ENCODE measurements around the gene PFN3. TPM values are rescaled to one million over a fixed set of nuclear protein-coding genes. Genes with fewer than 3 reads are reported as not detected.

Gene PFN3
- total RNA-seq, 1 donor from 2014 or later: not detected

DNA sequence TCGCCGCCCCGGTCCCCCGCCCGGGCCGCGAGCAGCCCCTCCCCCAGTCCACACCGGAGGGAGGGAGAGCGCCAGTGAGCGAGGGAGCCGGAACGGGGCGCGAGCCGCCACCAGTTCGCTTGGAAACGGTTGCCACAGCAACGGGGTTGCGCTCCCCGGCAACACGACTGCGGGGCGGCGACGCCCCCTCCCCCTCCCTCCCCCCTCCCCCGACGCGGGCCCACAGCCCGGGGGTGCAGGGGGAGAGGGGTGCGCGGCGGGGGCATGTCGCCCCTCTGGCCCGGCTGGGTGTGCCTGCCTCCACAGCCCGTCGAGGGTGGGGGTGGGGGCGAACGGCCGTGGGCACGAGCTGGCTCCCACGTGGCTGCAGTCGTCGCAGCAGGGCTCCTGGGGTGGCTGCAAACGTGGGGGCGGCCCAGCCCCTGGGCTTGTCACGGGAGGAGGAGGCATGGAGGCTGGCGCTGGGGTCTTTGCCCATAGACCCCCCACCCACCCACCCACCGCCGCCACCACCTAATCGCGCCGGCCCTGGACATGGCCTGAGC lies 46.7 kb upstream of the PFN3 start:
- H3K27me3 ChIP-seq: no peaks in the 10 kb centered on the region
- intact Hi-C loops (cut with DNase I): no loop called here
- peaks cover 36% of the 10 kb centered on the region for H3K4me1 ChIP-seq
- TF ChIP-seq, protein P1, sequence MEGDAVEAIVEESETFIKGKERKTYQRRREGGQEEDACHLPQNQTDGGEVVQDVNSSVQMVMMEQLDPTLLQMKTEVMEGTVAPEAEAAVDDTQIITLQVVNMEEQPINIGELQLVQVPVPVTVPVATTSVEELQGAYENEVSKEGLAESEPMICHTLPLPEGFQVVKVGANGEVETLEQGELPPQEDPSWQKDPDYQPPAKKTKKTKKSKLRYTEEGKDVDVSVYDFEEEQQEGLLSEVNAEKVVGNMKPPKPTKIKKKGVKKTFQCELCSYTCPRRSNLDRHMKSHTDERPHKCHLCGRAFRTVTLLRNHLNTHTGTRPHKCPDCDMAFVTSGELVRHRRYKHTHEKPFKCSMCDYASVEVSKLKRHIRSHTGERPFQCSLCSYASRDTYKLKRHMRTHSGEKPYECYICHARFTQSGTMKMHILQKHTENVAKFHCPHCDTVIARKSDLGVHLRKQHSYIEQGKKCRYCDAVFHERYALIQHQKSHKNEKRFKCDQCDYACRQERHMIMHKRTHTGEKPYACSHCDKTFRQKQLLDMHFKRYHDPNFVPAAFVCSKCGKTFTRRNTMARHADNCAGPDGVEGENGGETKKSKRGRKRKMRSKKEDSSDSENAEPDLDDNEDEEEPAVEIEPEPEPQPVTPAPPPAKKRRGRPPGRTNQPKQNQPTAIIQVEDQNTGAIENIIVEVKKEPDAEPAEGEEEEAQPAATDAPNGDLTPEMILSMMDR (IDR thresholded peaks at IDR 0.05): no peak
- TF ChIP-seq POLR2AphosphoS5 (IDR thresholded peaks at IDR 0.05; ENCODE audit: insufficient read depth in 1 of 2, low read depth in 1 of 2) (no peak), POLR2A (IDR thresholded peaks at IDR 0.05) (no peak)
- H3K4me3 ChIP-seq: peak overlapping the region; percentile 50 to 70
- peak overlapping the region; percentile 19 for H3K27ac ChIP-seq
- H3K9me3 ChIP-seq: no peaks in the 10 kb centered on the region
- no peak for DNase-seq (ENCODE audit: extremely low spot score in 2 of 2)
- no peaks in the 10 kb centered on the region for H3K36me3 ChIP-seq

- TF ChIP-seq POLR2AphosphoS5 (IDR thresholded peaks at IDR 0.05; ENCODE audit: insufficient read depth in 1 of 2, low read depth in 1 of 2): peak in 1 of 2 donors; percentile 32
- TF ChIP-seq, protein P1 (IDR thresholded peaks at IDR 0.05): no peak
- TF ChIP-seq POLR2A (IDR thresholded peaks at IDR 0.05): no peak
- Histone ChIP-seq H3K4me1 (peaks cover 36% of the 10 kb centered on the region), H3K36me3 (peaks cover 0 to 7% of the 10 kb centered on the region in 2 donors), H3K27me3 (no peaks in the 10 kb centered on the region), H3K9me3 (no peaks in the 10 kb centered on the region), H3K4me3 (peak within 1 kb of the TSS; percentile 50 to 70), H3K27ac (peak within 1 kb of the TSS; percentile 19)
- intact Hi-C loops (cut with DNase I): no loop called here
- DNase-seq (ENCODE audit: extremely low spot score in 2 of 2): no peak
Observed at GRCh38 chr5:177446200-177447065, 46.0 kb upstream of the PFN3 start, which contains the start of gene PRR7. TSS of gene PRR7 (plus strand) at chr5:177446814. CDS start at chr5:177455068, 8,254 bp downstream.

- Histone ChIP-seq H3K36me3 (peaks cover 0 to 13% of the 10 kb centered on the region in 2 donors), H3K9me3 (no peaks in the 10 kb centered on the region), H3K27me3 (no peaks in the 10 kb centered on the region), H3K4me3 (peak overlapping the region; percentile 50 to 70), H3K27ac (no peak overlapping the region), H3K4me1 (peaks cover 36% of the 10 kb centered on the region)
- TF ChIP-seq POLR2A (IDR thresholded peaks at IDR 0.05) (no peak), POLR2AphosphoS5 (IDR thresholded peaks at IDR 0.05; ENCODE audit: insufficient read depth in 1 of 2, low read depth in 1 of 2) (no peak)
- TF ChIP-seq, protein P1 (IDR thresholded peaks at IDR 0.05): no peak
- intact Hi-C loops (cut with DNase I): no loop called here
- no peak for DNase-seq (ENCODE audit: extremely low spot score in 2 of 2)
Observed at GRCh38 chr5:177445917-177446199, 45.4 kb upstream of the PFN3 start.

GRCh38 chr5:177445052-177445916 lies 44.8 kb upstream of the PFN3 start:
- Histone ChIP-seq H3K27ac (no peak overlapping the region), H3K4me1 (peaks cover 33% of the 10 kb centered on the region), H3K27me3 (no peaks in the 10 kb centered on the region), H3K36me3 (peaks cover 0 to 16% of the 10 kb centered on the region in 2 donors), H3K9me3 (no peaks in the 10 kb centered on the region), H3K4me3 (no peak overlapping the region)
- intact Hi-C loops (cut with DNase I): no loop called here
- DNase-seq (ENCODE audit: extremely low spot score in 2 of 2): no peak
- no peak for TF ChIP-seq POLR2A (IDR thresholded peaks at IDR 0.05)
- TF ChIP-seq, protein P1 (IDR thresholded peaks at IDR 0.05): no peak
- TF ChIP-seq POLR2AphosphoS5 (IDR thresholded peaks at IDR 0.05; ENCODE audit: insufficient read depth in 1 of 2, low read depth in 1 of 2): no peak

Data from vagina (tissue), 2 donors.